ENCODE results near the gene ARID1A.

DNA sequence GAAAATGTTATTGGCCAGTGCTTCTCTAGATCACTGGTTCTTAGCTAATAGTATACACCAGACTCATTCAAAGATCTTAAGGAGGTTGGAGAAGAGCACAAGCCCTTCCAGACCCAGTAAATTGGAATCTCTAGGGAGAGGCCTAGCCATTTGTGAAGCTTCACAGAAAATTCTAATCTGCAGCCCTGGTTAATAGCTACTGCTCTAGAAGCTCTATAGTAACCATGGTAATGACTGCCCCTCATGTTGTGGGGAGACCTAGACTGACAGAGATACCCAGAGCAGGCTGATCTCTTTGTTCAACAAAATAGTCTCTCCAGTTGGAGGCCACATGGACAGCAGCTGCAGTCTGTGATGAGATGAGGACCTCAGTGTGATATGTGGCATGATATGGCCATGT lies 31.7 kb downstream of the ARID1A start:
- TF ChIP-seq, protein P1, sequence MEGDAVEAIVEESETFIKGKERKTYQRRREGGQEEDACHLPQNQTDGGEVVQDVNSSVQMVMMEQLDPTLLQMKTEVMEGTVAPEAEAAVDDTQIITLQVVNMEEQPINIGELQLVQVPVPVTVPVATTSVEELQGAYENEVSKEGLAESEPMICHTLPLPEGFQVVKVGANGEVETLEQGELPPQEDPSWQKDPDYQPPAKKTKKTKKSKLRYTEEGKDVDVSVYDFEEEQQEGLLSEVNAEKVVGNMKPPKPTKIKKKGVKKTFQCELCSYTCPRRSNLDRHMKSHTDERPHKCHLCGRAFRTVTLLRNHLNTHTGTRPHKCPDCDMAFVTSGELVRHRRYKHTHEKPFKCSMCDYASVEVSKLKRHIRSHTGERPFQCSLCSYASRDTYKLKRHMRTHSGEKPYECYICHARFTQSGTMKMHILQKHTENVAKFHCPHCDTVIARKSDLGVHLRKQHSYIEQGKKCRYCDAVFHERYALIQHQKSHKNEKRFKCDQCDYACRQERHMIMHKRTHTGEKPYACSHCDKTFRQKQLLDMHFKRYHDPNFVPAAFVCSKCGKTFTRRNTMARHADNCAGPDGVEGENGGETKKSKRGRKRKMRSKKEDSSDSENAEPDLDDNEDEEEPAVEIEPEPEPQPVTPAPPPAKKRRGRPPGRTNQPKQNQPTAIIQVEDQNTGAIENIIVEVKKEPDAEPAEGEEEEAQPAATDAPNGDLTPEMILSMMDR (conservative IDR thresholded peaks at IDR 0.05 in 1 of 2, IDR thresholded peaks at IDR 0.05 in 1 of 2; ENCODE audit: low read depth in 1 of 2, low read length in 2 of 2), result no peak
- no peak for TF ChIP-seq EZH2 (IDR thresholded peaks at IDR 0.05; ENCODE audit: low read length, missing control alignments)
